GM21529 (cell line): ENCODE data around the gene RASSF9.

Experiments
- ATAC-seq: cut with Tn5 transposase; IDR thresholded peaks from one replicate; pipeline ENCODE4 v1.9.1; 2021; ENCODE audit not compliant: unreplicated experiment

RASSF9 gene

GRCh38 chr12:85821759-85822158, 14.4 kb downstream of the RASSF9 start:
- ATAC-seq, result no peak

- no peak for ATAC-seq
These were observed 15.0 kb downstream of the RASSF9 start for GRCh38 chr12:85821206-85821605.

- ATAC-seq, result no peak
These were observed 16.1 kb downstream of the RASSF9 start for GRCh38 chr12:85820101-85820500.

GRCh38 chr12:85814741-85815140, 21.5 kb downstream of the RASSF9 start:
- no peak for ATAC-seq

GRCh38 chr12:85814071-85814470, 22.1 kb downstream of the RASSF9 start:
- no peak for ATAC-seq

- no peak for ATAC-seq
These were observed 26.7 kb downstream of the RASSF9 start for GRCh38 chr12:85809500-85809899.

GRCh38 chr12:85807730-85808129, 28.5 kb downstream of the RASSF9 start:
- no peak for ATAC-seq

- no peak for ATAC-seq
These were observed 30.6 kb downstream of the RASSF9 start for GRCh38 chr12:85805654-85806053.

GRCh38 chr12:85804663-85805062, 31.5 kb downstream of the RASSF9 start:
- no peak for ATAC-seq

- ATAC-seq, result no peak
These were observed 32.3 kb downstream of the RASSF9 start for GRCh38 chr12:85803923-85804322.

- ATAC-seq, result no peak
These were observed 33.0 kb downstream of the RASSF9 start for GRCh38 chr12:85803231-85803630.

GRCh38 chr12:85798122-85798521, 38.1 kb downstream of the RASSF9 start:
- ATAC-seq, result no peak

GRCh38 chr12:85796001-85796400, 40.2 kb downstream of the RASSF9 start:
- ATAC-seq, result no peak

GRCh38 chr12:85794531-85794930, 41.7 kb downstream of the RASSF9 start:
- no peak for ATAC-seq

- no peak for ATAC-seq
These were observed 52.0 kb downstream of the RASSF9 start for GRCh38 chr12:85784096-85784720.

GRCh38 chr12:85782711-85783110, 53.5 kb downstream of the RASSF9 start:
- ATAC-seq, result no peak

- ATAC-seq, result no peak
These were observed 54.4 kb downstream of the RASSF9 start for GRCh38 chr12:85781766-85782165.

GRCh38 chr12:85779768-85780167, 56.4 kb downstream of the RASSF9 start:
- ATAC-seq, result no peak

- no peak for ATAC-seq
These were observed 61.1 kb downstream of the RASSF9 start for GRCh38 chr12:85775091-85775490.

- ATAC-seq, result no peak
These were observed 70.7 kb downstream of the RASSF9 start for GRCh38 chr12:85765453-85765869.

- ATAC-seq, result no peak
These were observed 76.6 kb downstream of the RASSF9 start for GRCh38 chr12:85759623-85760022.

- ATAC-seq, result no peak
These were observed 77.1 kb downstream of the RASSF9 start for GRCh38 chr12:85759091-85759490.

GRCh38 chr12:85755760-85756159, 80.4 kb downstream of the RASSF9 start:
- no peak for ATAC-seq
